ENCODE data around the gene DDIT4.

GRCh38 chr10:72252972-72253371 lies 20.8 kb upstream of the DDIT4 start:
- TF ChIP-seq PAX5 (IDR thresholded peaks at IDR 0.05; ENCODE audit: insufficient read depth, low read length, severe bottlenecking), result no peak
- TF ChIP-seq POLR2A (IDR thresholded peaks at IDR 0.05; ENCODE audit: low read depth, low read length), result no peak
